Measurements from ENCODE around the gene HNMT. TPM values are rescaled to one million over a fixed set of nuclear protein-coding genes. Genes with fewer than 3 reads are reported as not detected.

Gene HNMT
- total RNA-seq, 4 donors from 2014 or later, result 18.1 to 63.9 (median 31.5) TPM

DNA sequence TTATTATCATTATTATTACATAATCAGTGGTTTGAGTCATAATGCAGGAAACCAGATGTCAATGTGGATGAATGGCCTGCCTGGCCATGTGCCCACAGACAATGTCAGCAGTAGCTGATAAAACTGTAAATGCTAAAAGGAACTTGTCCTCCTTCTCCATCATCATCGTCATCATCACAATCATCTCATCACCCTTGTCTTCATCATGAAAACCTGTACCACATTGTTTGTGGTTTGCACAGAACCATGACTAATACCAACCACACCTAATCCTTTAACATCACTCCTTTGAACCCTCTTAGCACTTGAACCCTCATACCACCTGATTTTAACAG, 96.0 kb downstream of the HNMT start:
- H3K4me1 ChIP-seq, result peaks cover 0 to 15% (median 0%) of the 10 kb centered on the region in 4 donors
- H3K27ac ChIP-seq, result no peak overlapping the region
- TF ChIP-seq, protein P1, sequence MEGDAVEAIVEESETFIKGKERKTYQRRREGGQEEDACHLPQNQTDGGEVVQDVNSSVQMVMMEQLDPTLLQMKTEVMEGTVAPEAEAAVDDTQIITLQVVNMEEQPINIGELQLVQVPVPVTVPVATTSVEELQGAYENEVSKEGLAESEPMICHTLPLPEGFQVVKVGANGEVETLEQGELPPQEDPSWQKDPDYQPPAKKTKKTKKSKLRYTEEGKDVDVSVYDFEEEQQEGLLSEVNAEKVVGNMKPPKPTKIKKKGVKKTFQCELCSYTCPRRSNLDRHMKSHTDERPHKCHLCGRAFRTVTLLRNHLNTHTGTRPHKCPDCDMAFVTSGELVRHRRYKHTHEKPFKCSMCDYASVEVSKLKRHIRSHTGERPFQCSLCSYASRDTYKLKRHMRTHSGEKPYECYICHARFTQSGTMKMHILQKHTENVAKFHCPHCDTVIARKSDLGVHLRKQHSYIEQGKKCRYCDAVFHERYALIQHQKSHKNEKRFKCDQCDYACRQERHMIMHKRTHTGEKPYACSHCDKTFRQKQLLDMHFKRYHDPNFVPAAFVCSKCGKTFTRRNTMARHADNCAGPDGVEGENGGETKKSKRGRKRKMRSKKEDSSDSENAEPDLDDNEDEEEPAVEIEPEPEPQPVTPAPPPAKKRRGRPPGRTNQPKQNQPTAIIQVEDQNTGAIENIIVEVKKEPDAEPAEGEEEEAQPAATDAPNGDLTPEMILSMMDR (IDR thresholded peaks at IDR 0.05), result no peak
- TF ChIP-seq EP300 (IDR thresholded peaks at IDR 0.05), result peak in 1 of 2 donors; percentile 57
- 47 to 48% methylated on average over 1 of the region's 1 CpG for WGBS, 2 donors
- peak; percentile 37 to 48 for DNase-seq (ENCODE audit: low spot score in 2 of 2)
- H3K4me3 ChIP-seq, result no peak overlapping the region
- no peaks in the 10 kb centered on the region for H3K36me3 ChIP-seq
- H3K9me3 ChIP-seq, result peaks cover 0 to 8% (median 0%) of the 10 kb centered on the region in 4 donors
- no peaks in the 10 kb centered on the region for H3K27me3 ChIP-seq

DNA sequence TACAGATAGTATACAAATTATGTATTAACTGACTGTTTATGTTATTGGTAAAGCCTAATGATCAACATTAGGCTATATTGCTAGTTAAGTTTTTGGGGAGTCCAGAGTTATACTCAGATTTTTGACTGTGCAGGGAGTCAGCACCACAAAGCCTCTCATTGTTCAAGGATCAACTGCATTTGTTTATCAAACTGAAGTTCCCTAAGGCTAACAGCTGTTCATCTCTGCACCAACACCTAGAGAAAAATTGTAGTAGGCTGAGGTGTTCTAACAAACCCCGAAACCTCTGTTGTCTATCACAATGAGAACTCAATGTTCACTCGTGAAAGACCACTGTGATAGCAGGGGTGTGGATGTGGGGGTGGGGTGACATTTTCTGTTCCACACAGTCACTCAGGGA, 97.7 kb downstream of the HNMT start:
- Histone ChIP-seq H3K4me1 (peaks cover 0 to 15% (median 0%) of the 10 kb centered on the region in 4 donors), H3K9me3 (peaks cover 0 to 15% (median 0%) of the 10 kb centered on the region in 4 donors), H3K36me3 (no peaks in the 10 kb centered on the region), H3K4me3 (no peak overlapping the region), H3K27me3 (no peaks in the 10 kb centered on the region), H3K27ac (no peak overlapping the region)
- no peak for DNase-seq (ENCODE audit: low spot score in 2 of 2)
- WGBS, 2 donors, result 75 to 97% methylated on average over 2 of the region's 2 CpGs
- no peak for TF ChIP-seq EP300 (IDR thresholded peaks at IDR 0.05)
- TF ChIP-seq POLR2A (IDR thresholded peaks at IDR 0.05), result no peak

DNA sequence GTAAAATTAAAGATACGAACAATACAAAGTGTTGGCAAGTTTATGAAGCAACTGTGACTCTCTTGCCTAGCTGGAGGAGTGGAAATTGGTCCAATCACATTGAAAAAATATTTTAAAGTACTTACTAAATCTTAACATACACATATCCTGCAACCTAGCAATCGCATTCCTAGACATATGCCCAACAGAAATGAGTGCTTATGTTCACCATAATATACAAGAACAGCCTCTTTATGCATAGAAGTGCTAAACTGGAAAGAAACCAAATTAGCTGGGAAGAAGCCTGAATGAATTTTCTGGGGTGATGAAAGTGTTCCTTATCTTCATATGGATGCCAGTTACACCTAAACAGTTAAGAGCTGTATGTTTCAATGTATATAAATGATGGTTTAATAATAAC, 98.9 kb downstream of the HNMT start:
- no peak overlapping the region for H3K4me3 ChIP-seq
- TF ChIP-seq, protein P1 (IDR thresholded peaks at IDR 0.05), result no peak
- TF ChIP-seq EP300 (IDR thresholded peaks at IDR 0.05), result no peak
- 96 to 100% methylated on average over 2 of the region's 2 CpGs for WGBS, 2 donors
- peaks cover 0 to 15% (median 0%) of the 10 kb centered on the region in 4 donors for H3K9me3 ChIP-seq
- H3K27ac ChIP-seq, result no peak overlapping the region
- no peaks in the 10 kb centered on the region for H3K27me3 ChIP-seq
- peaks cover 0 to 15% (median 0%) of the 10 kb centered on the region in 4 donors for H3K4me1 ChIP-seq
- no peak for DNase-seq (ENCODE audit: low spot score in 2 of 2)
- H3K36me3 ChIP-seq, result no peaks in the 10 kb centered on the region

All from tibial nerve (tissue), 4 donors.